ENCODE data around the gene ISG20L2.

Gene ISG20L2

DNA sequence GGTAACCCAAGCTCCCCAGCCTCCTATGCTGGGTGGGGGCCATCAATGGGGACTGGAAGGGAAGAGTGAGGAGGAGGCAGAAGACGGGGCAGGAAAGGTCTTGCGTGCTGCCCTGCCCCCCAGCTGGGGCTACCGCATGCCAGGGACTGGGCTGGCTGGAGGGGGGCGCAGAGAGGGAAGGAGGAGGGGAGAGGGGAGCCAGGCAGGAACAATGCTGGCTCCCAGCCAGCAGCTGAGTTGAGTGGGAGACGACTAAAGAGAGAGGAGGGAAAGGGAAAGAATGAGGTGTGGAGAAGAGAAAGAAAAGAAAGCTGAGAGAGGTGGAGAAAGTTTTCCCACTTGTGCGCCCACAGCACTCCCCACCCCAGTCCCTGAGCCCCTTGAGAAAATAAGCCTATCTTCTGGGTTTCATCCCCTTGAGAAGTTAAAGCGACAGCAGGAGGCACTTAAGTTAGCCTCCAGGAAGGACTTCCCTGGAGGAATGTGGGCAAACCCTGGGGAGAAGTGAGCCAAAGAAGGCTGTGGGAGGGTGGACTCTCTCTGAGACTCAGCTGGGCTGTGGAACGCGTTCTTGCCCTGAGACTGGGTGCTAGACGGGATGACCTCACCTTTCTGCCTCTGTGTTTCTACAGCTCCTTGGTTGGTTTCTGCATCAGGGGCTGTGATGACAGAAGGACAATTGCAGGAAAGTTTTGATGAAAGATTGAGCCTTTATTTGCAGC is 38.5 kb downstream of the ISG20L2 start:
- no peak for DNase-seq (ENCODE audit: low read depth)

DNA sequence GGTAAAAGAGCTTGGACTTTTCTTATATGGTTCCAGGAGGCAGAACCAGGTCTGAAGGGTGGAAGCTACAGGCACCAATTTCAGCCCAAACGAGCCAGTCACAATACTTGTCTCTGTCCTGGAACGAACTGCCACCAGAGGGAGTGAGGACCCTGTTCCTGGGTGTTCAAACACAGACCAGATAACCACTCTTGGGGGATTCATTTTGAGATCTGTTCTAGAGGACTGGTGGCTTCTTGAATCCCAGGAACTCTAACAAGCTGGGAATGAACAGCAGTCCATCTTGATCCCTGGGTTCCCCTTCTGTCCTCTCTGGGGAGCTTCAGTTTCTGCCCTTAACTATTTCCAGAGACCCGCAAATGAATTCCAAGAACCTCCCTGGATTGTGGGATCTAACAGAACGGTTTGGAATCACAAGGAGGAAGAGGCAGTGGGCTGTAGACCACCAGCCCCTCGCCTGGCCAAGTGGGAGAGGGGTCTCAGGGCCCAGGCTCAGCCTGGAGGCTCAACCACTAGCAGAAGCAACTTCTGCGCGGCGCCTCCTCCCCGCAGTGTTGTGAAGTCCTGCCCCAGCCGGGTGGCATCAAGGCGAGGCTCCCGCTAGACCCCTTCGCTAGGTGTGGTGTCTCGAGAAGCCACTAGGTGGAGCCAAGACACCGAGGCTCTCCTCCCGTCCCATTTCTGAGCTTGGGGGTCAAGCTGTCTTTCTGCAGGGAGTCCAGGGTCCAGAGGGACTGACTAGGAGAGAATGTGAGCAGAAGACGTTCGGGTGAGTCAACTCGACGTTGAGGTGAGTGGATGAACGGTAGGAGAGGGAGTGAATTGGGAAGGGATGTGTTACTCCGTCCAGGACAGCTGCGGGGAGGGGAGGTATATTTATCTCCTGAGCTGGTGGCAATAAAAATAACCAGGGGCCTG is 39.3 kb downstream of the ISG20L2 start:
- peak; percentile 50 for DNase-seq (ENCODE audit: low read depth)

DNA sequence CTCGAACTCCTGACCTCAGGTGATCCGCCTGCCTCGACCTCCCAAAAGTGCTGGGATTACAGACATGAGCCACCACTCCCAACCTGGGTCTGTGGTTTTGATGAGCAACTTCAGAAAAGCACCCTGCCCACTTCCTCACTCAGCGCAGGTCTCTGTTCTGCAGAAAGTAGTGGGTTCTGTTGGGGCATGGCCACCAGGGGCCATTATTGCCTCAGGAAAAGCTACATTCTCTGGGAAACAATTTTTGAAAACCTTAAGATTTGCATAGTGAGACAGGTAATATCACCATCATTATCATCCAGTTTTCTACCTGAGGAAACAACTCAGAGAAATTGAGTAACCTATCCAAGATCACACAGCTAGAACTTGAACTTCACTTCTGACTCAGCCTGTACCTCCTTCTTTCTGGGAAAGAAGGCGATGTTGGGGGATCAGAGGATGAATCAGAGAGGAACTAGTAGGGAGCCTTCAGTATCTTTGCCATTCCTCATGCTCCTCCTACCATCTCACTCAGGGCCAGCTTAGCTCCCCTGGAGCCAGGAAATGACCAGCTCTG is 44.3 kb downstream of the ISG20L2 start:
- no peak for DNase-seq (ENCODE audit: low read depth)

DNA sequence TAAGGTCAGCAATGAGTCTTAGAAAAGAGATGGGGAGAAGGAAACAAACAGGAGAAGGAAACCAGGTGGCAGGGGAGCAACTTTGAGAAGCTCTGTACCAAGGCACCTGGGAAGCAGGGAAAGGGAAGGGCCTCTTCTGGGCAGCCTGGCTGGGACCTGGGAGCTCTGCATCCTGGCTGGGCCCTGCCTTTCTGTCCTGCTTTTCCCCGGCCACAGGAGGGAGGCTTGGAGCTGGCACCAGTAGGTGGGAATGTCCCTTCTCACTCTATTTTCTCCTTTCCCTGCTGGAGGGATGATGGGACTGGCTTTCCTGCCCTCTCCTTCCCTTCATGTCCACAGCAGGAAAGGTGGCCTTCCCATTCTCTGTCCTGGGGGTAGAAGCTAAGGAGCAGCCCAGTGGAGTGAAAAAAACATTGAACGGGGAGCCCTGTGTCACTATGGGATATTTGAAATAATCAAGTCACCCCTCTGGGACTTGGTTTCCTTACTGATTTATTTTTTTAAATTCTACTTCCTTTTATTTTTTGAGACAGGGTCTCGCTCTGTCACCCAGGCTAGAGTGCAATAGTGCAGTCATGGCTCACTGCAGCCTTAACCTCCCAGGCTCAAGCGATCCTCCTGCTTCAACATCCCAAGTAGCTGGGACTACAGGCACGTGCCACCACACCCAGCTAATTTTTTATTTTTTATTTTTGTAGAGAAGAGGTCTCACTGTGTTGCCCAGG is 46.2 kb downstream of the ISG20L2 start:
- DNase-seq (ENCODE audit: low read depth), result no peak

DNA sequence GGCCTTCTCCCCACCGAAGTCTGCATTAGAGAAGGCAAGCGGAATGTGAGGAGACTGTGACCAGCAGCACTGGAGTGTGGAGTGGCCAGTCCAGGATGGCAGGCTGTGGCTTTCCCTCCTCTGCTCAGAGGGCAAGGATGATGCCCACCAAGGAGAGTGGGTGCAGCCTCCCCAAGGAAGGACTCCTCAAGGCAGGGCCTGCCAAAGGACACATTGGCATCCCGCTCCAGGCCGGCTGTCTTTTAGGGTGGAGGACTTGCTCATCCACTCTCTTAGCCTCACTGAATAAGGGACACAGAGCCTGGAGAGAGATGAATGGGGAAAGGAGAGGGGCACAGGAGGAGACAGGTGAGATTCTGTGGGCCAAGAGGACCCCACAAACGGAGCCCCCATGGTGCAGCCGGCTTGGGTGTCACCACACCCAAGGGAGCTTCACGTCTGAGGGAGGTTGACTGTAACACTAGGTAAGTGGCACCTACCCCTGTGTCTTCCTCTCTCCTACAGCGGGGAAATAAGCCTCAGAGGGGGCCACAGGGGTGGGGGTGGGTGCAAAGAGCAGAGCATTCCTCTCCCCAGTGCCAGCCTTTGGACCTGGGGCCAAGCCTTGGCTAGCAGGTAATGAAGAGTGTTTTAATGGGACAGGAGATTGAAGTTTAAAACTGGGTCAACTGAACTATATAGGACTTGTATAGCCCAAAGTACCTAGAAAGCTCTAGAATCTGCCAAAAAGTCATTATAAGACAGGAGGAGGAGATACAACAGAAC is 47.2 kb downstream of the ISG20L2 start:
- no peak for DNase-seq (ENCODE audit: low read depth)

DNA sequence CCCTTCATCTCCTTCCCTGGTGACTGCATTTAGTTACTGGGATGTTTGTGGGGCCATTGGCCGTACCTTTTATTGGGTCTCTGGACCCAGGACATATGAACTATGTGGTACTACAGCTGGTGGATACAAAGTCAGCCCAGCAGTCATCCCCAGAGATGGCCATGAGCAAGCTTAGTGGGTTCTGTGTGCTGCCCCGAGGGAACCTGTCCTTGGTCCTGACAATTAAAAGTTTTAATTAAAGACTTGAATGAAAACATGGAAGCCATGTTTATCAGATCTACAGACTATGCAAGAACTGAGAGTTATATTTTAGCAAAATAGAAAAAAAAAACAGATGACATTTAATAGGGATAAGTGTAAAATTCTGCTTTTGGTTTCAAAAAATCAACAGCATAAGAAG is 48.5 kb downstream of the ISG20L2 start:
- no peak for DNase-seq (ENCODE audit: low read depth)

DNA sequence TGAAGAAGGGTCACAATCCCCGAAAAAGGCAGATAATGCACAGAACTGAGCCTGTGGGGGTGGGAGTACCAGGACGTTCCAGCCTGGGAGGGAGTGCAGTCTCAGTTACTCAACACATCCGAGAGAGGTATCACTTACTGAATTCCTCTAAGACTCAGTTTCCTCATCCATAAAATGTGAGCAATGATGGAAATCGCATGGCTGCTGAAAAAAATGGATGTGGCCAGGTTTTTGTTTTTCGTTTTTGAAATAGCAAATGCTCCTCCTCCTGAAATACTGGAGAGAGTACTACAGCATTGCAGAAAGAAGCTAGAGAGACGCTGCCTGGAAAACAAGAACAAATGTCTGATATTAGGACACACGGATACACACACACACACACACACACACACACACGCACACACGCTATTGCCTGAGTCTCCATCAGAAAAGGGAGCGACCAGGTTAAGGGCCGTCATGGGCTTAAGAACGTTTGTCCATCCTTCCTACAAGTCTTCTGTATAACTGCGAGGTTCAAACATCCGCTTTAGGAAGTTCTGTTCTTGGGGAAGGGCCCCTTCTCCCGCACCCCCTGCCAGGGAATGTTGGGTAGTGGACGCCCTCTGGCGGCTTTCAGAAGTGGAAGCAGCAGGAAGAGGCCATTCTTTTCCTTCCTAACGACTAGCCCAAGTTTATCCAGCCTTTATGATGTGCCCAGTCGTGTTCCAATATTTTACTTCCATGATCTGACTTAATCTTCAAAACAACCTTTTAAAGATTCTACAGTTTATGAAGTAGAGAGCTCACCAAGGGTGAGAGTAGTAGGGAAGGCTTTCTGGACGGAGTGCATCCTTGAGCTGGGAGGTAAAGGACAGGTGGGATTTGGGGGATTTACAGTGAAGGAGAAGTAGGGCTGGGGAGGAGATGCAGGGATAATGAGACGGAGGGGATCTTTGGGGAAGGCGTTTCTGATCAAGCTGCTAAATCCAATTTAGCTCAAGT is 50.7 kb downstream of the ISG20L2 start:
- DNase-seq (ENCODE audit: low read depth), result no peak

DNA sequence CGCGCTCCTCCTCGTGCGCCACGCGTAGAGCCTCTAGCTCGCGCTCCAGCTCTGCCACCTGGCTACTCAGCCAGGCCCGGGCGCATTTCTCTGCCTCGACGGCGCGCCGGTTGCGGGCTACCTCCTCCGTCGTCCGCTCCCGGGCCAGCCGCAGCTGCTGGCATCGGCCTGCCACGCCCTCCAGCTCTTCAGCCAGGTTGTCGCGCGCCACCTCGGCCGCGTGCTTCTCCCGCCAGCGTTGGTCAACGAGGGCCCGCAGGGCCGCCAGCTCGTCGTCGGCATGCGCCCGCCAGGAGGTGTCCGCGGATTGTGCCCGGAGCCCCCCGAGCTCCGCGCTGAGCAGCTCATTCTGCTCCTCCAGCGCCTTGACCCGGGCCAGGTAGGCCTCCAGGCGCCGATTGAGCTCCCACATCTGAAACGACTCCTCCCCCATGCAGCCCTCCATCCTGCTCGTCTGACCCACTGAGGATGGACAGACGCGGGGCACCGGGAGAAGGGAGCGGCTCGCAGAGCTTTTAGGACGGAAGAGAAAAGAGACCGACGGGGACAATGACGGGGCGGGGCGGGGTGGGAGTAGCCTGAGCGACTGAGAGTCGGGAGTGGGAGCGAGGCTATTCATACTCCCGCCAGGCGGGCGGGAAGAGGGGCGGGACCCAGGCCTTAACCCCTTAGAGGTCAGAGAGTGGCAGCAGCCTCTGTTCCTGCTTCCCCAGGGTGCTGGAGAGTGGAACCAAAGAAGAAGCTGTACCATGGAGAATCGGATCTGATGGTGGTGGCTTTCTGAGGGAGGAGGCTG is 51.5 kb downstream of the ISG20L2 start, which contains the start of gene NES:
NES (minus strand) TSS at position 588 of the 796 bp plus-strand sequence; CDS start at position 445, 143 bp downstream.
- DNase-seq (ENCODE audit: low read depth), result no peak

DNA sequence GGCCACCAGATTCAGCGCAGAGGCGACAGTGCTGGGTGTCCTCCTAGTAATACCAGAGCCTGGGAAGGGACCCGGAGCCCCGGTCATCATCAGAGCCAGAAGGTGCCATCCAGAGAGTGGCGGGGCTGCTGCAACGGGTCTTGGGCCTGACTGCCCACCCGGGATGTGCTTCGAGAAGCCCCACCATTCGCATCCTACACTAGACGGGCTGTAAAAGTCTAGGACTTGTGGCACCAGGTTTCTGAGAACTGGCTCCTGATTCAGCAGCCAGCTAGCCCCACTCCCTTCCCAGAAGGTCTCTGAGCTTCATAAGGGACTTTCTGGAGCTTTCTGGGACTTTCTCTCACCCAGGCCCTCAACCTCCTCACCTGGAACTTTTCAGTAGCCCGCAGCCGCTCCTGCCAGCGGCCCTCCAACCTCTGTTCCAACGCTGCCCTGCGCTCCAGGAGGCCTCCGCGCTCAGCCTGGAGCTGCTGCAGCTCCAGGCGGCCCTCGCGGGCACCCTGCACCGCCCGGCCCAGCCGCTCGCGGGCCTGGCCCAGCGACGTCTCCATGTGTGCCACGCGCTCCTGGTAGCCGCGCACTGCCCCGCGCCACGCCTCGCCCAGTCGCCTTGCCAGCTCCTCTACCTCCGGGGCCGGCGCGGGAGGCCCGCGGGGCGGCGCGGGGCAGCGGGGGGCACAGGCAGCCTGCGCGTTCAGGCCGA is 52.3 kb downstream of the ISG20L2 start:
- DNase-seq (ENCODE audit: low read depth), result no peak

DNA sequence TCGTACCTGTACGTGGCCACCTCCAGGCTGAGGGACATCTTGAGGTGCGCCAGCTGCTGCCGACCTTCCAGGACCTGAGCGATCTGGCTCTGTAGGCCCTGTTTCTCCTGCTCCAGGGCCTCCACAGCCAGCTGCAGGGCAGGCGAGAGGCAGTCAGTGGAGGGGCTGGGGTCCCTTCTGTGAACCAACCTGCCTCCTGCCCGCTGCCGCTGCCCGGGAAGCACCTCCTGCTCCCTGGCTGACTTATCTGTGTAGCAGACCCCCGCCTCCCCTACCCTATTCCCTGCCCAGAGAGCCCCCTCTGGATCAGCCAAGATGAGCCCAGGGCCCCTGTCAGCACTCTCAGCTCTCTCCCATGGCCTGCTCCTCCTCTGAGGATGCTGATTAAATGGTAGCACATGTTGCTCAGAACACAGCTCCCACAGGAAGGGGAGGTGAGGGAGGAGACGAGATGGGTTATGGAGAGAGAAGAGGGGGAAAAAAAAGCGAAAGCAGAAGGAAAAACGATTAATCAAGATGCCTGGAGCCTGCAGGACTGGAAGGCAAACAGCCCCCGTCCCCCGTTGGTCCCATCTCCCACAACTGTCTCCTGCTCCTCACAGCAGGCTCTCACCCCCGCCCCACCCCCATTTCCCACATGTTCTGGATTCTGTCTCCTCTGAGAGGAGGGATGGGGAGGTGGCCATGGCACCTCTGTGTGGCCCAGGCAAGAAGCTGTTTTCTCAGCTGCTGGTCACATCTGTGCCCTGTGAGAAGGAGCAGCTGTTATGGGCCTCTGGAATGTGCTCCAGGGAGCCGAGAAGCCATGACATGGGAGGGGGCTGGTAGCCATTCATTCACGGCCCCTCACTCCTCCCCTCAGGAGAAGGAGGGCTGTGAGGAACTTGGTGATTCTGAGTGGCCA is 53.1 kb downstream of the ISG20L2 start:
- DNase-seq (ENCODE audit: low read depth), result no peak

DNA sequence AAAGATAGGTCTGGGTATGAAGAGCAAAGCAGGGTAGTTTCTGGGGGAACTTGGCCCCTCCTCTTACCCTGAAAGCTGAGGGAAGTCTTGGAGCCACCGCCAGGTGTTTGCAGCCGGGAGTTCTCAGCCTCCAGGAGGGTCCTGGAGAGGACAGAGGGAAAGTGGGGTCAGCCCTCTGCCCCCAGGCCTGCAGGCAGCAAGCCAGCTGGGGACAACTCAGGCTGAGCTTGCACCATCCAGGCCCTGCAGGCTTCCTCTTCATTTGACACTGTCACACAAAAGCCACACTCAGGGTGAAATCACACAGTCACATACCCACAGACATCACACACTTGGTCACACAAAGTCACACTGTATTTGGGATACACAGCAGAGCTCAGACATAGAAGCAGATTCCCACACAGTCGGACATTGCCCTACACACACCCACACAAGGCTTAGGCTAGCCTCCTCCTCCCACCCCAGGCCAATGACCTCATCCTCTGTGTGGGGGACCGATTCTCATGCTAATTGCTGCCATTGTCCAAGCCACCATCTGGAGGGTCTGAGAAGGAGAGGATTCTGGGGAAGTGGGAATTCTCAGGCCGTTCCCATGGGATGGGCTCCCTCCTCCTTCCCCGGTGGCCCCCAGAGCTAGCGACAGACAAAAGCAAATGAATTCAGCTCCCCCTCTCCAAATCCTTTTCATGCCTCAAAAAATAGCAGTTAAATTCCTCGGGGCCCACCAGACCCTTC is 55.0 kb downstream of the ISG20L2 start:
- DNase-seq (ENCODE audit: low read depth), result no peak

Measured in stimulated activated CD8-positive, alpha-beta memory T cell treated with anti-CD3 and anti-CD28 coated beads, Interleukin-12 subunit alpha, Interleukin-12 subunit beta, amount 100 ng/mL, for 4 hours (primary cell).